Esophagus squamous epithelium (tissue), 4 donors: Measurements from ENCODE around the gene EFCAB8.
"Not testable (repeated sequence)": the region's sequence is repeated elsewhere in the genome, so short reads cannot be mapped to it uniquely, and the experiment has no call there.

Source experiments
- CTCF ChIP-seq, 6 experiments: fragments of 450-650 bp in 4 of 6; fragments of 200-600 bp in 2 of 6; sonication (generic) in 2 of 6; IDR thresholded peaks; one replicate each; pipeline ENCODE4 v1.5.1; 2016 to 2019; ENCODE audit warnings: antibody characterized with exemption in 6 of 6, mild to moderate bottlenecking in 4 of 6, moderate library complexity in 4 of 6
- POLR2A ChIP-seq, 4 donors: fragments of 450-650 bp; IDR thresholded peaks; one replicate each; pipeline ENCODE4 v1.6.1; 2017; ENCODE audit warnings: antibody characterized with exemption in 4 of 4, mild to moderate bottlenecking in 4 of 4, moderate library complexity in 3 of 4

GRCh38 chr20:32962646-32963045 is 103.9 kb downstream of the EFCAB8 start:
- TF ChIP-seq CTCF, POLR2A (IDR thresholded peaks at IDR 0.05): not testable (repeated sequence)
